Measurements from ENCODE around the gene CHRNA5. TPM values are rescaled to one million over a fixed set of nuclear protein-coding genes. Genes with fewer than 3 reads are reported as not detected.

The CHRNA5 gene
- total and polyA plus RNA-seq, 9 of the 15 experiments (the other 6 are each of a cell fraction or from before 2014, with no cell fraction given): 2.8 to 16.1 (median 11.4) TPM

GRCh38 chr15:78561490-78561889 lies 3.8 kb upstream of the CHRNA5 start:
- FAIRE-seq (peak; percentile 51), DNase-seq (ENCODE audit: extremely low read depth in 1 of 4, low spot score in 3 of 4) (no peak), ATAC-seq (no peak)
- Histone ChIP-seq H3K9ac (ENCODE audit: insufficient read depth in 1 of 2, low read depth in 2 of 2, low read length in 2 of 2) (no peak overlapping the region), H3K4me2 (ENCODE audit: insufficient read depth, low read length) (no peak overlapping the region), H3K36me3 (ENCODE audit: control insufficient read depth, insufficient read depth, low read length) (no peaks in the 10 kb centered on the region), H3K27me3 (ENCODE audit: control insufficient read depth in 2 of 2, insufficient read depth in 2 of 2, low read length in 2 of 2) (0 out of 5 replicates have a peak, but pooled peaks cover 0 to 7% of the 10 kb centered on the region in 2 experiments), H3K9me3 (replicated peaks; ENCODE audit: control insufficient read depth, insufficient read depth, low read depth, low read length) (no peaks in the 10 kb centered on the region), H3K4me1 (replicated peaks in 1 of 2; ENCODE audit: control insufficient read depth in 2 of 2, insufficient read depth in 2 of 2, low read length in 2 of 2) (peaks cover 4 to 16% of the 10 kb centered on the region in 2 experiments; a peak in 3 of 5 replicates), H2AFZ (ENCODE audit: low read depth, low read length) (peak overlapping the region; percentile 20; the same call in 1 of the 2 replicates), H4K20me1 (replicated peaks; ENCODE audit: control insufficient read depth, insufficient read depth, low read length) (no peaks in the 10 kb centered on the region), H3K4me3 (no peak overlapping the region), H3K79me2 (ENCODE audit: control insufficient read depth, insufficient read depth, low read length) (peaks cover 4% of the 10 kb centered on the region; the same call in 1 of the 3 replicates), H3K27ac (ENCODE audit: extremely low read depth, low read depth, low read length) (no peak overlapping the region), H3K9me1 (ENCODE audit: control insufficient read depth, insufficient read depth, low read length) (no peaks in the 10 kb centered on the region)
- ChIA-PET CTCF (ENCODE audit: low intra/inter-chr PET ratio) (no interaction called here), POLR2A (no interaction called here)
- 48% methylated on average over 5 of the region's 5 CpGs for WGBS (ENCODE audit: insufficient coverage, low coverage, missing lambda C conversion rate)
- intact Hi-C loops (cut with micrococcal nuclease): no loop called here
- no TSS peak for BruUV-seq (replicated peaks)
- no peak for TF ChIP-seq HNRNPUL1 (IDR thresholded peaks at IDR 0.05; ENCODE audit: low read length)
- TF ChIP-seq ARNT (IDR thresholded peaks at IDR 0.05): no peak
- TF ChIP-seq U2AF2 (optimal IDR thresholded peaks at IDR 0.05; ENCODE audit: low read depth, low read length): no peak
- peak; percentile 21; the same call in 1 of the 2 replicates for TF ChIP-seq HMBOX1 (IDR thresholded peaks at IDR 0.05)
- no peak for TF ChIP-seq RREB1 (CRISPR knock-in tag; IDR thresholded peaks at IDR 0.05)
- no peak for TF ChIP-seq ZNF780A (CRISPR knock-in tag; IDR thresholded peaks at IDR 0.05)
- TF ChIP-seq POLR2AphosphoS5 (IDR thresholded peaks at IDR 0.05; ENCODE audit: control insufficient read depth, insufficient read depth, low read depth, low read length): no peak
- no peak for TF ChIP-seq NCOR1 (IDR thresholded peaks at IDR 0.05)
- in situ Hi-C loops (cut with MboI): no loop called here

All from K562 (cell line).